GM19035 (cell line): ENCODE data around the gene MYG1.

Experiments used
- ATAC-seq: cut with Tn5 transposase; IDR thresholded peaks from one replicate; pipeline ENCODE4 v1.9.1; 2021; ENCODE audit not compliant: unreplicated experiment

Gene MYG1

GRCh38 chr12:53352331-53353256 is 53.1 kb downstream of the MYG1 start:
- ATAC-seq, result no peak

- no peak for ATAC-seq
Measured at GRCh38 chr12:53353257-53353655, 53.8 kb downstream of the MYG1 start.

GRCh38 chr12:53355121-53355520 is 55.6 kb downstream of the MYG1 start:
- no peak for ATAC-seq
